ENCODE results near the gene MBLAC1.

The MBLAC1 gene, protein sequence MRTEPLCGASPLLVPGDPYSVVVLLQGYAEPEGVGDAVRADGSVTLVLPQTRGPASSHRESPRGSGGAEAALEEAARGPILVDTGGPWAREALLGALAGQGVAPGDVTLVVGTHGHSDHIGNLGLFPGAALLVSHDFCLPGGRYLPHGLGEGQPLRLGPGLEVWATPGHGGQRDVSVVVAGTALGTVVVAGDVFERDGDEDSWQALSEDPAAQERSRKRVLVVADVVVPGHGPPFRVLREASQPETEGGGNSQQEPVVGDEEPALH

DNA sequence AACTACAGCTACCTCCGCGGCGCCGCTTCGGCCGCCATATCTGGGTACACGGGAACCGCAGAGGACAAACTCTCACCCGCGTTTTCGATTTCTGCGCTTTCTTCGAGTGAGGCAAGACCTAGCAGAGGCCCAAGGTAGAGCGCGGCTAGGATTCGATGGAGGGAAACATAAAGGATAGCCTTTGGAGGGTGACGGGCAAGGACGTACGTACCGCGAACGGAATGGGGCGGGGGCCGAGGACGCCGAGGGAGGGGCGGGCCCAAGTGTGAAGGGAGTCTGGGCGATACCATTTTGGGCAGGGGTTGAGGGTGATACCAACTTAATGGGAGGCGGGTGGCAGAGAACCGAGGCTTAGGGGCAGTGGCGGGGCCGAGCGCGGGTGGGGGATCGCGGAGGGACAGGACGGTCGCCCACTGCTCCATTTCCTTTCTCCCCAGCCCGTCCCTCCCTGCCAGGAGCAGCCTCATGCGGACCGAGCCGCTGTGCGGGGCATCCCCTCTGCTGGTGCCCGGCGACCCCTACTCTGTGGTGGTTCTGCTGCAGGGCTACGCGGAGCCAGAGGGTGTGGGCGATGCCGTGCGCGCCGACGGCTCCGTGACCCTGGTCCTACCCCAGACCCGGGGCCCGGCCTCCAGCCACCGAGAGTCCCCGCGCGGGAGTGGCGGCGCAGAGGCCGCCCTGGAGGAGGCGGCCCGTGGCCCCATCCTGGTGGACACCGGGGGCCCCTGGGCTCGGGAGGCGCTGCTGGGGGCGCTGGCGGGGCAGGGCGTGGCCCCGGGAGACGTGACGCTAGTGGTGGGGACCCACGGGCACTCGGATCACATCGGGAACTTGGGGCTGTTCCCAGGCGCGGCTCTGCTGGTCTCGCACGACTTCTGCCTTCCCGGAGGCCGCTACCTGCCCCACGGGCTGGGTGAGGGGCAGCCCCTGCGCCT lies at the start of gene MBLAC1:
MBLAC1 (plus strand) TSS at position 37 of the 935 bp plus-strand sequence; CDS start at position 466, 429 bp downstream.
- DNase-seq (ENCODE audit: low read depth in 2 of 2): peak; percentile 70 to 83

DNA sequence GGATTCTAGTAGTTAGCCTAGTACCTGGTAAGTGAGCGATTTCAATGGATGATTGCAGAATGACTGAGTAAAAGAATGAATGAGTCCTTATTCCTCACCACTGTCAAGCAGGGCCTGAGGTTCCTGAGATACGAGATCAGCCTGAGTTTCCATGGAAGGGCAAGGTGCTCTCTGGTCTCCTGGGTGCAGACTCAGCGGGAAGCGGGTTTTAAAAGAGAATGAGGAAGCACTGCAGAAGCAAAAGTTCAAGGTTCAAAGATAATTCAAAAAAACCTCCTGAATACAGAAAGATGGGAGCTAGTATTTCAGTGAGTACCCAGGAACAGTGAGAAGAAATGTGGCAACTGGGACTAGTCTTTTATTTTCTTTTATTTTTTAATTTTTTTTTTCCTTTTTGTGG lies 49.6 kb upstream of the MBLAC1 start:
- no peak for DNase-seq (ENCODE audit: low read depth in 2 of 2)

DNA sequence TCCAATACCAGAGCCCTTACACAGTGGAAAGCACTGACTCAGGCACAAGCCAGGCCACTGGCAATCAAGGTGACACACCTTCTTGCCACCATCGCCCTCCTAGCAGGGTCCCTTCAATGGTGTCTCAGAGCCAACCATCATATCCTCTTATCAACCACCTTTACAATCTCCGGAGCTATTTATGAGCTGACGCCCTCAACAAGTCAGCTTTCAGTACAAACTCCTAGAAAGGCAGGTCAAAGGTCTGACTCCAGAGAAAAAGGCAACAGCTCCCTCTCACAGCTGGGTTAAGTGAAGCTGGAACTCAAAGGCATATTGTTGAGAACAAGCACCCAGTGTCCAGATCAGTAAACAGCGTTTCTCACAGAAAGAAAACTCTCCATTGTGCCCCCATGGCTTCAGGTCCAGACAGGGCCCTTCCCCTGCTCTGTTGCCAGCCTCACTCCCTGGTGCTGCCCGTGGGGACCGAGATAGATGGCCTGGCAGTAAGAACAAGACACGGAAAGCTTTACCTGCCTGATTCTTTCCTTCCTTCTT lies 47.7 kb upstream of the MBLAC1 start:
- DNase-seq (ENCODE audit: low read depth in 2 of 2): no peak

DNA sequence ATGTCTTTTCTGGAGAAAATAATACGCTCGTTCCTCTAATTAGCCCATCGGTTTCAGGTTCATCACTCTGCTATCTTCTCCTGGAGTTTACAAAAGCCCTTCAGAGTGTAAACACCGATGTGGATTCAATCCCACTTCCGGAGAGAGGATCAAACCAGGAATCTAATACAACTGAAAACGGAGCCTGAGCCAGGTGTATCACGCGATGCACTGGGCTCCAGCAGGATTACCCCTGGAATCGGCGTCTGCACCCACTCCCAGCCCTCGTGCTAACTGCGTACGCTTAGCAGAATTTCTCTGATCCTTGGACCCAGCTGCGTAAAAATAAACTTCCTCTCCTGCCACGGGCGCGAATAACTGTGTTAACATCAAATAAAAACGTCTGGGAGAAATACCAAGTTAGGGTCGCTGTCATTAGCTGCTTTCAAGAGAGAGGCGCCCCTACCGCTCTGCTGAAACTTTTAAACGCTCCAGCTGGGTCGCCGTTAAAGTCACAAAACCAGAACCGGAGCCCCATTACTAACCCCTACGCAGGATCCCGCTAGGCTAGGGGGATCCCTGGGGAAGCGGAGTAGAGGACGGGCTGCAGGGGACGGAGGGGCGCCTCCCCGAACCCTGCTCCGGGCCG lies 45.7 kb upstream of the MBLAC1 start:
- no peak for DNase-seq (ENCODE audit: low read depth in 2 of 2)

DNA sequence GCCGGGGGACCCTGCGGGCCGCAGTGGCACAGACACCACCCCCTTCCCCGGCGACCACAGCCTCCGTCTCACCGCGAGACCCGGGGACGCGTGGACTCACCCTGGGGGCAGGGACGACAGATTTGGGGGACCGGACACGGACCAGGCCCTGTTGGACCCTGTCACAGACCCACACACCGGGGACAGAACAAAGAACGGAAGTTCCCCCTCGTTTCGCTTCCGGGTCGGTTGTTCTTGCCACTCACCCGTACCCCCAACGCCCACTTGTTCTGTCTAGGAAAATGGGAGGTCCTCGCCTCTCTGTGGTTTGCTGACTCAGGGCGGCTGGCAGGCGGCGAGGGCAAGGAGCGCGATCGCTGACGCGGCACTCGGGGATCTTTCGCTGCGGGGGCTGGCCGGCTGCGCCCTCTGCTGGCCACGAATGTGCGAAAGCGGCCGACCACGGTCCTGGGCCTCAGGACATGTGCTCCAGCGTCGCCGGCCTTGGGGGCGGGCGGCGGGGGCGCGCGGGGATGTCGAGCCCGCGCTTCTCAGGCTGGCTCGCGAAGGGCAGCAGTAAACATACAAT lies 45.1 kb upstream of the MBLAC1 start, which contains the start of gene ZNF3:
ZNF3 (minus strand) TSS at position 189 of the 568 bp plus-strand sequence. CDS start 4,366 bp downstream, outside the sequence.
- DNase-seq (ENCODE audit: low read depth in 2 of 2): peak; percentile 91 to 95

DNA sequence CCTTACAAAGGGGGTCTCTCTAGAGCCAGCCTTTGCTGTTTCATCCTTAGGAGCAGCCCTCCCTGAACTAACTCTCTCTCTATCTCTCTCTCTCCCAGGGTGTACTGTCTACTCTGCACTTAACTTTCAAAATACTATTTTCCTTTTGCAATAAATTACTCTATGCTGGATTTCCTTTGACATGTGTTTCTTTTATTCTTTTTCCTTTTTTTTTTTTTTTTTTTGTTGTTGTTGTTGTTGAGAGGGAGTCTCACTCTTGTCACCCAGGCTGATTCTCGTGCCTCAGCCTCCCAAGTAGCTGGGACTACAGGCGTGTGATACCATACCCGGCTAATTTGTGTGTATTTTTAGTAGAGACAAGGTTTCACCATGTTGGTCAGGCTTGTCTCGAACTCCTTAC lies 43.8 kb upstream of the MBLAC1 start:
- DNase-seq (ENCODE audit: low read depth in 2 of 2): no peak

DNA sequence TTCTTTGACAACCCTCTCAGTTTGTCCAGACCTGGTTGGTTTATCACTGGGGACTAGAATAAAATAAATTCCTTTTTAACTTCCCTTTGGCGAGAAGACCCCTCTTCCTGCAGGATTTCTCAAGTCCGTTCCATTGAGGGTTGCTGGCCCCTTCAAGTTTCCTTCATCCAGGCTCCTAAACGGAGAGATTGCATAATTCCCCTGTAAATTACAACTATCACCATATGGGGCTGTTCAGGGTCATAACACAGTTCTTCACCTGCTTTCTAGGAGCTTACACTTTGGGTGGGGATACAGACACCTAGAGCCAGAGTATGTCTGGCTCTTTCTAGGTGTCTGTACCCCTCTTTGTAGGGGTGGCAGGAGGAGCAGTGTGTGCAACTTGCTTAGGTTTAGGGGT lies 41.3 kb upstream of the MBLAC1 start:
- DNase-seq (ENCODE audit: low read depth in 2 of 2): no peak

DNA sequence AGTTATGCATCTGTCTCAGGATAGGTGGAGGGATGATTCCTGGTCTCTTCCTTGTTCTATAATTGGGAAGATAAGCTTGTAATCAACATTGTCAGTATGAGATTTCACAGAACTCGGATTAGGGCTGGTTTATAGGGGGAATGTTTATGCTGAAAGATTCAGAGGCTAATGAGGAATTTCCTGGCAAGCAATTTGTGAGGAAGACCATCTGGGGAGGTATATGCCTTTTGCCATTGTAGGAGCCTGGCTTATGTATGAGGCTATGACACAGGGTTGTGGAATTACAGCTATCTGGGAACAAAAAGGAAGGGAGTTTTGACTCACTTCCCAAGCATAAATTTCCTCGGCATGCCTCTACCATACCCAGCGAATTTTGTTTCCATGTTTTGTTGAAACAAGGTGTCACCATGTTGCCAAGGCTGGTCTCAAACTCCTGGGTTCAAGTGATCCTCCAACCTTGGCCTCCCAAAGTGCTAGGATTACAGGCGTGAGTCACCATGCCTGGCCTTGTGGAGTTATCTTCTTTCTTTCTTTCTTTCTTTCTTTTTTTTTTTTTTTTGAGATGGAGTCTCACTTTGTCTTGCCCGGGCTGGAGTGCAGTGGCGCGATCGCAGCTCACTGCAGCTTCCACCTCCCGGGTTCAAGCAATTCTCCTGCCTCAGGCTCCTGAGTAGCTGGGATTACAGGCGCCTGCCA lies 39.6 kb upstream of the MBLAC1 start:
- no peak for DNase-seq (ENCODE audit: low read depth in 2 of 2)

DNA sequence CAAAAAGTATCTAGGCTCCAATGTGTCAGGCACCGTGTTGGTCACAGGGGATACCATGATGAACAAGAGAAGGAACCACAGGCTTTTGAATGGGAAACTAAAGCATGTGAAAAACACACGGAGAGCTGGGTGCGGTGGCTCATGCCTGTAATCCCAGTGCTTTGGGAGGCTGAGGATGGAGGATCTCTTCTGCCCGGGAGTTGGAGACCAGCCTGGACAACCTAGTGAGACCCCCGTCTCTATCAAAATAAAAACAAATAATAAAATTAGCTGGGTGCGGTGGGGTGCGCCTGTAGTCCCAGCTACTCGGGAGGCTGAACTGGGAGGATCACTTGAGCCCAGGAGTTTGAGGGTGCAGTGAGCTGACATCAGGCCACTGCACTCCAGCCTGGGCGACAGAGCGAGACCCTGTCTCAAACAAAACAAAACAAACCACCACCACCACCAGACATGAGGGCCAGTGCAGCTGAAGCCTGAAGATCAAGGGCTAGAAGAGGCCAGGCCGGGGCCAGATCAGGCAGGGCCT lies 38.6 kb upstream of the MBLAC1 start:
- DNase-seq (ENCODE audit: low read depth in 2 of 2): no peak

DNA sequence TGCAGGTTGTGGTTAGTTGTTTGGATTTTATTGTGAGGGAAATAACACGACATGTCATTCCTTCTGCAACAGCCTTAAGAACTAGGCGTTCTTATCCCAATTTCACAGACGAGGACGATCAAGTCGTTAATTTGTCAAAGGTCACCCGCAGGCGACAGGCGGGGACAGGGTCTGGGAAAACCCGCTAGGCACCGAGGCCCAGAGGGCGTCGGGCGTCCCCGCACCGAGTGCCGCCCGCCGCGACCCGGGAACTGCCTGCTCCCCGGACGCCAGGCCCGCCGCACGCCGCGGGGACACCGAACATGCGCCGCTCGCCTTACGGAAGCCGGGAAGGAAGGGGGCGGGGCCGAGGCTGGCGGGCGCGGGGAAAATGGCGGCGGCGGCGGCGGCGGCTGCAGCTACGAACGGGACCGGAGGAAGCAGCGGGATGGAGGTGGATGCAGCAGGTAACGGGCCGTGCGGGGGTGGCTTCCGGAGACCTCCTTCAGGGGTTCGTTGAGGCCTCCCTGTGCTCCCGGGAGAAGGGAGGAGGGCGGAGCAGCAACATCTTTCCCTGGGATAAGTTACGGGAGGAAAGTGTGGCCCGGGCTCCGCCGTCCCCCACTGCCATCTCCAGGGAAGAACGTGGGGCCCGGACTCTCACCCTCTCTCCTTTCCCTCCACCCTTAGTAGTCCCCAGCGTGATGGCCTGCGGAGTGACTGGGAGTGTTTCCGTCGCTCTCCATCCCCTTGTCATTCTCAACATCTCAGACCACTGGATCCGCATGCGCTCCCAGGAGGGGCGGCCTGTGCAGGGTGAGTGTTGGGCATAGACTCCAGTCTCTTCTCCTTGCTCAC lies 37.9 kb upstream of the MBLAC1 start, which contains the start of gene COPS6:
COPS6 (plus strand) TSS at position 349 of the 837 bp plus-strand sequence; CDS start at position 371, 22 bp downstream.
- DNase-seq (ENCODE audit: low read depth in 2 of 2): peak; percentile 75

DNA sequence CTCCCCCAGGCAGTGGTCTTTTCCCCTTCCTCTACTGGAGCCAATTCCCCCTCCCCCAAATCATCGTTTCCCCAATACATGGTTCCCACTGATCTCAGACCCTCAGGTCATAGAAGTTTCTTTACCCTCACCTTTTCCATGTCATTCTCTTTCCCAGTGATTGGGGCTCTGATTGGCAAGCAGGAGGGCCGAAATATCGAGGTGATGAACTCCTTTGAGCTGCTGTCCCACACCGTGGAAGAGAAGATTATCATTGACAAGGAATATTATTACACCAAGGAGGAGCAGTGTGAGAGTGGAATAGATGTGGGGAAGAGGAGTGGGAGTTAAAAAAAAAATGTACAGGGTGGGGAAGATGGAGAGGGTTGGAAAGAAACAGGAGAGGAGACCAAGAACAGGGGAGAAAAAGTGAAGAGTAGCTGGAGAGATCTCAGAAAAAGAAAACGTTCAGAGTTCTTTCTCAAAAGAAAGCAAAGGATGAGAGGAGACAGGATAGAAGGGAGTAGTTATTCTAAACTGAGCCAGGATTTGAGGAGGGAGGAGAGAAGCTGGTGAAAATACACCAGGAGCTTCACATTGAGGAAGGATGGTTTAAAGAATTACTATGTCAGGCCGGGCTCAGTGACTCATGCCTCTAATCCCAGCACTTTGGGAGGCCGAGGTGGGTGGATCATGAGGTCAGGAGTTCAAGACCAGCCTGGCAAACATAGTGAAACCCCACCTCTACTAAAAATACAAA lies 37.1 kb upstream of the MBLAC1 start:
- DNase-seq (ENCODE audit: low read depth in 2 of 2): no peak

DNA sequence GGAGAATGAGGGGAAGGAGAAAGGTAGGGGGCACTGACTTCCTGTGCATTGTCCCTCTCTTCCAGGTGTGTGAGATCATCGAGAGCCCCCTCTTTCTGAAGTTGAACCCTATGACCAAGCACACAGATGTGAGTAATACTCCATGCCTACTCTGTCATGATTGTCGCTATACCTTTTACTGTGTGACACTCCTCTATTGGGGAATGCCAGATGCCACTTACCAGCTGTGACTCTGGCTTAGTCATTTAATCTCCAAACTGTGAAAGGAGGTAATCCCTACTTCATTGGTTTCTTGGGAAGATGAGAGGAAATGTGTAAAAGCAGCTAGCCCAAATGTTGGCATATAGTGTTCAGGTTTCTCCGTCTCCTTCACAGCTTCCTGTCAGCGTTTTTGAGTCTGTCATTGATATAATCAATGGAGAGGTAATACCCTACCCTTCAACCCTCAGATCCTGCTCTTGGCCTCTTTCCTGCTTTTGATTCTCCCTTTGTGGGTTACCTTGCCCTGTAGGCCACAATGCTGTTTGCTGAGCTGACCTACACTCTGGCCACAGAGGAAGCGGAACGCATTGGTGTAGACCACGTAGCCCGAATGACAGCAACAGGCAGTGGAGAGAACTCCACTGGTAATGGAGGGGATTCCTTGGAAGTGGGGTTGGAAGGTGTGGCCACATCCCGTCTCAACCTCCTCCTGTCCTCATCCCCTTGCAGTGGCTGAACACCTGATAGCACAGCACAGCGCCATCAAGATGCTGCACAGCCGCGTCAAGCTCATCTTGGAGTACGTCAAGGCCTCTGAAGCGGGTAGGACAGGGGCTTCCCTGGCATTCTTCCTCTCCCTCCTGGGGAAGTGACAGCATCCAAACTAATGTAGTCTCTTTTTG lies 36.0 kb upstream of the MBLAC1 start:
- DNase-seq (ENCODE audit: low read depth in 2 of 2): no peak

DNA sequence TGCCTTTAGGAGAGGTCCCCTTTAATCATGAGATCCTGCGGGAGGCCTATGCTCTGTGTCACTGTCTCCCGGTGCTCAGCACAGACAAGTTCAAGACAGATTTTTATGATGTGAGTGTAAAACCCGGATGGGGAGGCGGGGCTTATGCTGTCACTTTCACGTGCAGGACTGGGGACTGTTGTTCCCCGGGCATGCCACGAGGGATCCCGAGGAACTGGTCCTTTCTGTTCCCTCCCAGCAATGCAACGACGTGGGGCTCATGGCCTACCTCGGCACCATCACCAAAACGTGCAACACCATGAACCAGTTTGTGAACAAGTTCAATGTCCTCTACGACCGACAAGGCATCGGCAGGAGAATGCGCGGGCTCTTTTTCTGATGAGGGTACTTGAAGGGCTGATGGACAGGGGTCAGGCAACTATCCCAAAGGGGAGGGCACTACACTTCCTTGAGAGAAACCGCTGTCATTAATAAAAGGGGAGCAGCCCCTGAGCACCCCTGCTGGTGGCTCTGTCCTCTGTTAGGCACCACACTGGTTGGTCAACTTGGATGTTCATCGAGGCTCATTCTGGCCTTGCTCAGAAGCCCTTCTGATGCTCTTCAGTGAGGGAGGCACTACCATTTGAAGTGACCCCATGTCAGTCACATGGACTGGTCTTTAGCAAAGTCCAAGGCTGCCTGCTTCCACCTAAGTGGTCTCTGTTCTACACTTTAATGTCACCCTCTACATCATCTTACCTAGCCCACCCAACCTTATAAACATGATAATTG lies 35.2 kb upstream of the MBLAC1 start:
- no peak for DNase-seq (ENCODE audit: low read depth in 2 of 2)

DNA sequence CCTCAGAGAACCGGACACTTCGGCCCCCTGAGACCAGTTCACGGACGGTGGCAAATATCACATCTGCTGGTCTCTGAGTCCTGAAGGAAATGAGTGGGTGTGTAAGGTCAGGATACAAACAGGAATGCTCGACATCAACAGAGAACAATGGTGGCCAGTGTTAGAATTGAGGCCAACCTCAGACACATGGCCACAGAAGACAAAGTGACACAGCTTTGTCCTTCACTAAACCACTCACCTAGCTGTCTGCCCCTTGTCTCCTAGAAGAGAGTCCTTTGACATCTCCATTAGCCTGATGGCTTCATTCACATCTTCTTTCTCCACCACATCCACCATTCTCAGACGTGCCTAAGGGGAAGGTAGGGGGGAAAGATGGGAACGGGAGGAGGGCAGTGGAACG lies 33.7 kb upstream of the MBLAC1 start:
- DNase-seq (ENCODE audit: low read depth in 2 of 2): no peak

DNA sequence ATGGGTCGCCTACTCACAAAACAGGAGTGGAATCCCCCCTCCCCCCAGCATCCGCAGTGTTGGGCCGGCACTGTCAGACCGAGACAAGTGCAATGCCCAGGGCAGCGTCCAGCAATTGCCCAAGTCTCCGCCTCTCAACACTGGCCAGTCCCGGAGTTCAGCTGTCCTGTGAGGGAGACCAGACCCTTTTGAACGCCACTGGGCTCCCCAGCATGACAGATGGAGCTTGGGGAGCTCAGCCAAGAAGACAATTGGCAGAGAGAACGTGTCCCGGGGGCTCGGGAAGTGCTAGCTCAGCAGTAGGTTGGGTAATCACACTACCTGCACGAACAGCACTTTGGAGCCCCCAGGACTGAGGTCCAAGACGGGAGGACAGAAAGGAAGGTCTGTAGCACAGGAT lies 33.3 kb upstream of the MBLAC1 start:
- no peak for DNase-seq (ENCODE audit: low read depth in 2 of 2)

DNA sequence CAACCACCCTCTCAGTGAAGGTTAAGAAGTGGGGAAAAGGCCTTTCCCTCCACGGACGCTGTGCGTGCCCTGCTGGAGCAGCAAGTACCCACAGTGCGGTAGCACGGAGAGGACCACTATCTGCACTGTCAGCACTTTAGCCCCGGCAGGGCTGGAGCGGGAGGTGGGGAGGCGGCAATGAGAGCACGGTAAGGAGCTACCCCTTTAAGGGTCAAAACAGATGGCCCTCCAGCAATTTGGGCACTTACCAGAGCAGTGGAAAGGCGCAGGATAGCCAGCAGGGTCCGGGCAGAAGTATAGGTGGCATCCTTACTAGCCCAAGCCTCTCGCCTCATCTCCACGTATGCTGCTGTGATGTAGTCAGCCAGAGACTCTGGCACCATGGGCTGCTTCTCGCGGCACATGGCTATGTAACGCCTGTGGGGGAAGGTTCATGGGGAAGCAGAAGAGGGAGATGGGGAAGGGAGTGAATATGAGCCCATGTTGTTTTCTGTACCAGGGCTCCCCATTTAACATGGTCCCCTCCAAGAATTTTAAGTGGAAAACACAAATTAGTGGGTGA lies 32.8 kb upstream of the MBLAC1 start:
- no peak for DNase-seq (ENCODE audit: low read depth in 2 of 2)

DNA sequence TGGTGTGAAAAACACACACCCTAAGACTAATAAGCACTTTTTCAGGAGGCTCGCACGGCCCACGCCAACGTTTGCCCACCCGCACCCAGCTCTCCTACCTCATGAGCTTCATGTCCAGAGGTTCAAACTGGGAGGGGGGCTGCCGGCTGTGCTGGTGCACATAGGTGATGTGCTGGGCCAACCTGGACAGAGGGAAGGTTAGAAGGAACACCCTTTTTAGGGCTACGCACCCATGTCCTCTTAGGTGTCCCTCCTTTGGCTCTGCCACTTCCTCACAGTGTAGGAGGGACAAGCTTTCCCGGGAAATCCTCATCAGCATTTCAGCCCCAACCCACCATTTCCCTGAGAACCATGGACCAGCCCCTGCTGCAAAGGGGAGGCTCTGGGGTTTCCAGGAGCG lies 31.5 kb upstream of the MBLAC1 start:
- DNase-seq (ENCODE audit: low read depth in 2 of 2): no peak
